ENCODE measurements around the gene CHCHD3. TPM values are rescaled to one million over a fixed set of nuclear protein-coding genes. Genes with fewer than 3 reads are reported as not detected.
A peak's percentile ranks its signal among the peaks of the same experiment; 100 is the strongest.

Gene CHCHD3
- total RNA-seq, 1 donor: 99.7 TPM

DNA sequence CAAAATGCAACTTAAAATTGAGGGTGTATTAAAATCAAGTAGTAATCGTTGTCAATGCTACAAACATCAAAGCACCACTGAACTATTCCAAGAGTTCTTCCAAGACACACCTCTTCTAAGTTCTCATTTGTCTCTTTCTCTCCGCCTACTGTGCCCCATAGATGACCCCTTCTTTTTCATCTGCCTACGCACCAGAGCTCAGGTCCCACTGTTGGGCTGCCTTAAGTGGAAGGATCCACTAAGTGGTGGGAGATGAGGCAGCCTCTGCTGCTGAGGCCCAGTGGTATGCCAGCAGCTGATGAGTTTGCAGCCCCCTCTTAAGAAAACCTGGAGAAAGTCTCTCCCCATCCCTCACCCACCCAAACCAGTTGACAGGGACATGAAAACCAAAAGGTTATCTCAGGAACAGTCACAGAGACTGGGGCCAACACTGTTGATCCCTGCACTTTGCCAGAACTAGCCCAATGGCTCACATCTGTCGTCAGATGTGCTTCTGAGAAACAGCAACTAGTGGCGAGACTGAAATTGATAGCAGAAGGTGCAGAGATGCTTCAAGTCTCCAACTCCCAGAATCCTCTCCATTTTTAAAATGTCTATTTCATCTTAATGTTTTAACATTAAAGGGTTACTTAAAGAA, 88.4 kb downstream of the CHCHD3 start:
- no peak for TF ChIP-seq CTCF (IDR thresholded peaks at IDR 0.05; ENCODE audit: insufficient read depth, low read length)
- H3K4me3 ChIP-seq (ENCODE audit: low read depth, low read length): no peak overlapping the region
- DNase-seq (ENCODE audit: low read depth): no peak

DNA sequence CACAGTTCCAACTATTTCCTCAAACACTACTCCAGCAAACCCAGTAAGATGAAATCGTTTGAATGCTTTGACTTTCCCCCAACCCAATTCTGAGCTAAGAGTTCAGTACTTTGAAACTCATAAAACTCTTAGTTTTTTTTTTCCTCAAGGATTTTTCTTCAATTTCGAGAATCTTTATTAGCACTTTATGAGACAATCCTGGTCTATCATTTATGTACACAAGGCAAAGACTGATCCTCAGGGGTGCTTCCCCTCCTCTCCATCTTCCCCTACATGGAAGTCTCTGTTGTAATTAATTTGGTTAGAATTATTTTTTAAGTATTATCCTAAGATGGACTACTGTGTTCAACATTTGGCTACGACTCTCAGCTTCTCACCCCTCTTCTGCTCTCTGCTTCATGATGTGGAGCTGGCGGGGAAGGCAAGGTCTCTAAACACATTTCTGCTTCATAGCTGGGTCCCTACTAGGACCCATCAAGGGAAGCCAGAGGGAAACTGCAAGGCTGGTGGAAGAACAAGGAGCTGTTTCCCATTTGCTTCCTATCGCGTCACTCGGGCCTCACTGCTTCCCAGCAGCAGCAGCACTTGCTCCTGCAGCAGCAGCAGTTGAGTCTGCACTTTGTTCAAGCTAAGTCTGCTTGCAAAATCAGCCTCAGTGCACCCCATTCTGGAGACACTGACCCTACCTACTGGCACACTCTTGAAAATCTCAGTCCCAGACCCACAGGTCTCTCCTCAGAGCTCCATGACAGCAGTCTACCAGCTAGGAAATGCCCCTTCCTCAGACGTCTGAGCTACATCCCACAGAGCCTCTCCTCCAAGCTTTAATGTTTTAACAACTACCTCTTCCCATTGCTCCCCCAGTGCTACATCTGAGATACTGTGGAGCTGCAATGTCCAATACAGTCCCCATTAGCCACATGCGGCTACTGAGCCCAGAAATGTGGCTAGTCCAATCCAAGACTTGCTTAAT, 90.0 kb downstream of the CHCHD3 start:
- DNase-seq (ENCODE audit: low read depth): no peak
- no peak for TF ChIP-seq CTCF (IDR thresholded peaks at IDR 0.05; ENCODE audit: insufficient read depth, low read length)
- no peak overlapping the region for H3K4me3 ChIP-seq (ENCODE audit: low read depth, low read length)

- TF ChIP-seq CTCF (IDR thresholded peaks at IDR 0.05; ENCODE audit: insufficient read depth, low read length): no peak
- no peak for DNase-seq (ENCODE audit: low read depth)
- no peak overlapping the region for H3K4me3 ChIP-seq (ENCODE audit: low read depth, low read length)
Observed at GRCh38 chr7:132988117-132988516, 93.8 kb downstream of the CHCHD3 start.

- DNase-seq (ENCODE audit: low read depth): no peak
- TF ChIP-seq CTCF (IDR thresholded peaks at IDR 0.05; ENCODE audit: insufficient read depth, low read length): no peak
- H3K4me3 ChIP-seq (ENCODE audit: low read depth, low read length): no peak overlapping the region
Observed at GRCh38 chr7:132980402-132980801, 101.5 kb downstream of the CHCHD3 start.

DNA sequence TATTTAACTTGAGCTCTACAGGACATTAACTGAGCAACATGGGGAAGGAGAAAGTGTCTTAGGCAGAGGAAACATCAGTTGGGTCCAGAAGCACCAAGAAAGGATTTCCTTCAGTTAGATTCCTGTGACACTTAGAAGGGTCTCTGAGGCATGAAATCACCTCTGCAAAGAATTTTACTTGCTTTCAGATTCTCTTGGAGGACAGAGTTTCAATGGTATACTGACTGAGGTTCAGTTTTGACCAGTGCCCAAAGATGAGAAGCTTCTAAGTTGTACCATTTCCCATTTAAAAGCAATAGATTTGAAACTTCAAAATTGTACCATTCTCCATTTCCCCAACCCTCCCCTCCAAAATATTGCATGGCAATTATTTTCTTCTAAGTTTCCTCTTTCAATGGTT, 102.4 kb downstream of the CHCHD3 start:
- DNase-seq (ENCODE audit: low read depth): no peak
- TF ChIP-seq CTCF (IDR thresholded peaks at IDR 0.05; ENCODE audit: insufficient read depth, low read length): no peak
- H3K4me3 ChIP-seq (ENCODE audit: low read depth, low read length): no peak overlapping the region

GRCh38 chr7:132977234-132977633, 104.7 kb downstream of the CHCHD3 start:
- H3K4me3 ChIP-seq (ENCODE audit: low read depth, low read length): no peak overlapping the region
- DNase-seq (ENCODE audit: low read depth): peak; percentile 11
- no peak for TF ChIP-seq CTCF (IDR thresholded peaks at IDR 0.05; ENCODE audit: insufficient read depth, low read length)
